ENCODE data around the gene CCDC61. TPM values are rescaled to one million over a fixed set of nuclear protein-coding genes. Genes with fewer than 3 reads are reported as not detected.

The CCDC61 gene
- total RNA-seq, 4 donors from 2014 or later, result 8.4 to 14.6 (median 9.5) TPM

DNA sequence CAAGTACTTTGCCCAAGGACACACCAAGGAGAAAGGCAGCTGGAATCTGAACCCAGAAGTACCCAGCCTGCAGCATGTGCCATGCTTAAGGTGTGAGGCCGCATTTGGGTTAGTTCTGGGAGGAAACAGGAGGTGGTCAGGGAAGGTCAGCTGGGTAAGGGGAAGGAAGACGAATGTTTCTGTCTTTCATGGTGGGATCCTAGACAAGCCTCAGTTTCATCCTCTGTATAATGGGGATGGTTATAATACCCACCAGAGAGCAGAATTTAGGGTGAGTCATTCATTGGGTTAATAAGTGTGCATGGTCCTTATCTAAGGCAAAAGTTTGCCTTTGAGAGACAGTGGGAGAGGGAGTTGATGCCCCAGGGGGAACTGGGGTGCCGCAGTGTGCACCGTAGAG, 3.6 kb downstream of the CCDC61 start:
- H3K4me1 ChIP-seq, result peaks cover 34% of the 10 kb centered on the region
- whole genome bisulfite sequencing, result 93% methylated on average over 4 of the region's 4 CpGs
- H3K9me3 ChIP-seq, result no peaks in the 10 kb centered on the region
- H3K36me3 ChIP-seq, result peaks cover 6% of the 10 kb centered on the region
- TF ChIP-seq POLR2A (IDR thresholded peaks at IDR 0.05), result no peak
- no peaks in the 10 kb centered on the region for H3K27me3 ChIP-seq
- DNase-seq (ENCODE audit: low spot score in 2 of 2), result no peak
- H3K27ac ChIP-seq, result no peak overlapping the region
- no peak overlapping the region for H3K4me3 ChIP-seq

DNA sequence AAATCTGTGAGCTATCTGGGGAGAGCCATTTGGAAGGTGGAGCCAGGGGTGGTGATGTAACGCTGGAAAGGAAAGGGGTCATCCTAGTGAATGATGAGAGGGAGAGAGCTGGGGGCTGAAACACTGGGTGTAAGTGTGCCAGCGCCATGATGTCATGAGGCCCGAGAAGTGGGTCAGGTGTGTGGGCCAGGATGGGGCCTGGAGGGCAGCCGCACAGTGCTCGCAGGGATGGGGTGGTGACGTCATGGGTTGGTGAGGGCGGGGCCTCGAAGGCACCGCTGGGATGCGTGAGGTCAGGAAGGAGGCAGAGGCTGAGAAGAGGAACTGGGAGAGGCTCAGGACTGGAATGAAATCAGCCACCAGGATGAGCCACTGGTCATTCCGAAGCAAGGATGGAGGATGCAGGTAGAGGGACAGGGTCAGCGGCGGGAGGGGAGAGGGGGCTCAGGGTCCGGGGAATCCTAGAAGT, 4.4 kb downstream of the CCDC61 start:
- Histone ChIP-seq H3K9me3 (no peaks in the 10 kb centered on the region), H3K36me3 (peaks cover 12% of the 10 kb centered on the region), H3K27ac (no peak overlapping the region), H3K27me3 (no peaks in the 10 kb centered on the region), H3K4me3 (no peak overlapping the region), H3K4me1 (peaks cover 29% of the 10 kb centered on the region)
- 15% methylated on average over 14 of the region's 14 CpGs for WGBS
- TF ChIP-seq POLR2A (IDR thresholded peaks at IDR 0.05) (no peak), EP300 (IDR thresholded peaks at IDR 0.05) (no peak), POLR2AphosphoS5 (IDR thresholded peaks at IDR 0.05) (no peak)
- TF ChIP-seq, protein P1, sequence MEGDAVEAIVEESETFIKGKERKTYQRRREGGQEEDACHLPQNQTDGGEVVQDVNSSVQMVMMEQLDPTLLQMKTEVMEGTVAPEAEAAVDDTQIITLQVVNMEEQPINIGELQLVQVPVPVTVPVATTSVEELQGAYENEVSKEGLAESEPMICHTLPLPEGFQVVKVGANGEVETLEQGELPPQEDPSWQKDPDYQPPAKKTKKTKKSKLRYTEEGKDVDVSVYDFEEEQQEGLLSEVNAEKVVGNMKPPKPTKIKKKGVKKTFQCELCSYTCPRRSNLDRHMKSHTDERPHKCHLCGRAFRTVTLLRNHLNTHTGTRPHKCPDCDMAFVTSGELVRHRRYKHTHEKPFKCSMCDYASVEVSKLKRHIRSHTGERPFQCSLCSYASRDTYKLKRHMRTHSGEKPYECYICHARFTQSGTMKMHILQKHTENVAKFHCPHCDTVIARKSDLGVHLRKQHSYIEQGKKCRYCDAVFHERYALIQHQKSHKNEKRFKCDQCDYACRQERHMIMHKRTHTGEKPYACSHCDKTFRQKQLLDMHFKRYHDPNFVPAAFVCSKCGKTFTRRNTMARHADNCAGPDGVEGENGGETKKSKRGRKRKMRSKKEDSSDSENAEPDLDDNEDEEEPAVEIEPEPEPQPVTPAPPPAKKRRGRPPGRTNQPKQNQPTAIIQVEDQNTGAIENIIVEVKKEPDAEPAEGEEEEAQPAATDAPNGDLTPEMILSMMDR (IDR thresholded peaks at IDR 0.05), result no peak
- DNase-seq (ENCODE audit: low spot score in 2 of 2), result no peak

DNA sequence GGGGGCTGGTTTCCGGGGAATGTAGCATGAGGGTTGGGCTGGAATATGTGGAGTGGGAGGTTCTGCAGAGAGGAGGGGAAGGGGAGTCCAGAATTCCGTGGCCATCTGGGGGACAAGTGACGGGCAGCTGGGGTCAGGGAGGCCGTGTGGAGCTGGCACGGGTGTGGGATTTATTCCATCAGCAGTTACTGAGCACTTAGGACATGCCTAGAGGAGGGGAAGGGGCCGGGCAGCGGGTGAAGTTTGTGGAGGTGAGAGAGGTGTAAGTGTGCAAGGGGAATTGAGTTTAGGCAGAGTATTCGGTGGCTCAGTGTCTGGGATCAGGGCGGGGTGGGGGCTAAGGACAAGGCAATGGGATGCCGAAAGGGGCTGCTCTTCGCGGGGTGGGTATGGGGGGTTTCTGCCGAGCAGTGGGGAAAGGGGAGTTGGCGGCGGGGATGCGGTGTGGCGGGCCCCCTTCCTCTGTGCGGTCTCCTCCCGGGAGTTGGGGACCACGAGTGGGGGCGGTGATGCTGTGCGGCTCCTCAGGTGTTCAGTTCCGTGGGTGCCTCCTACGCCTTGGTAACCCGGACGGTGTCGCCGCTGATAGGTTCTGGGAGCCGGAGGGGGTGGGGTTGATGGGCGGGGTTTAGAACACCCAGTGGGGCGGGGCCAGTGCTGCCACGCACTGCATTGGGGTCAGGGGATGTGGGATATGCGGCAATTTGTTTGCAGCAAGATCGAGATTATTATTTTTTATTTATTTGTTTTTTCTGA, 5.4 kb downstream of the CCDC61 start:
- H3K27me3 ChIP-seq, result no peaks in the 10 kb centered on the region
- WGBS, result 8% methylated on average over 33 of the region's 34 CpGs
- no peaks in the 10 kb centered on the region for H3K9me3 ChIP-seq
- H3K4me1 ChIP-seq, result peaks cover 26% of the 10 kb centered on the region
- H3K4me3 ChIP-seq, result peak overlapping the region; percentile 17
- no peak for DNase-seq (ENCODE audit: low spot score in 2 of 2)
- no peak overlapping the region for H3K27ac ChIP-seq
- peaks cover 15% of the 10 kb centered on the region for H3K36me3 ChIP-seq
- TF ChIP-seq POLR2AphosphoS5 (IDR thresholded peaks at IDR 0.05), result no peak
- no peak for TF ChIP-seq POLR2A (IDR thresholded peaks at IDR 0.05)
- TF ChIP-seq, protein P1 (IDR thresholded peaks at IDR 0.05), result no peak
- no peak for TF ChIP-seq EP300 (IDR thresholded peaks at IDR 0.05)

DNA sequence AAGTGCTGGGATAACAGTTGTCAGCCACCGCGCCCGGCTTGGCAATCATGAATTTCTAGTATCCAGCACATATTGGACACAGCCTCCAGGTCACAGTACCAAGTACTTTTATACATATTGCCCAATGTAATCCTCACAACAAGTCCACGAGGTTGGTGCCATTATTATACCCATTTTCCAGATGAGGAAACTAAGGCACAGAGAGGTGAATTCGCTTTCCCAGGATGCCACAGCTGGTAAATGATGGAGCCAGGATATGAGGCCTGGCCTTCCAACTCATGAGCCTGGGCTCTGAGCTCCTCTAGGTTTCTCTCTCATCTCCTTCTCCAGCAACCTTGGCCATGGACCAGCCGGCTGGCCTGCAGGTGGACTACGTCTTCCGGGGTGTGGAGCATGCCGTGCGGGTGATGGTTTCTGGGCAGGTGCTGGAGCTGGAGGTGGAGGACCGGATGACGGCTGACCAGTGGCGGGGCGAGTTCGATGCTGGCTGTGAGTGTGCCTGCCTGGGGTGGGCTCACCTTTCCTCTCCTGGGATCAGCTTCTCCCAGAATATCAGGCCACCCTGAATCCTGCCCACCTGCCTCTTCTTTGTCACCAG, 7.5 kb downstream of the CCDC61 start:
- H3K4me1 ChIP-seq, result peaks cover 17% of the 10 kb centered on the region
- DNase-seq (ENCODE audit: low spot score in 2 of 2), result no peak
- H3K4me3 ChIP-seq, result no peak overlapping the region
- WGBS, result 93% methylated on average over 13 of the region's 15 CpGs
- no peak overlapping the region for H3K27ac ChIP-seq
- TF ChIP-seq POLR2A (IDR thresholded peaks at IDR 0.05) (no peak), EP300 (IDR thresholded peaks at IDR 0.05) (no peak), POLR2AphosphoS5 (IDR thresholded peaks at IDR 0.05) (no peak)
- TF ChIP-seq, protein P1 (IDR thresholded peaks at IDR 0.05), result no peak
- H3K27me3 ChIP-seq, result no peaks in the 10 kb centered on the region
- no peaks in the 10 kb centered on the region for H3K9me3 ChIP-seq
- H3K36me3 ChIP-seq, result peaks cover 33% of the 10 kb centered on the region

DNA sequence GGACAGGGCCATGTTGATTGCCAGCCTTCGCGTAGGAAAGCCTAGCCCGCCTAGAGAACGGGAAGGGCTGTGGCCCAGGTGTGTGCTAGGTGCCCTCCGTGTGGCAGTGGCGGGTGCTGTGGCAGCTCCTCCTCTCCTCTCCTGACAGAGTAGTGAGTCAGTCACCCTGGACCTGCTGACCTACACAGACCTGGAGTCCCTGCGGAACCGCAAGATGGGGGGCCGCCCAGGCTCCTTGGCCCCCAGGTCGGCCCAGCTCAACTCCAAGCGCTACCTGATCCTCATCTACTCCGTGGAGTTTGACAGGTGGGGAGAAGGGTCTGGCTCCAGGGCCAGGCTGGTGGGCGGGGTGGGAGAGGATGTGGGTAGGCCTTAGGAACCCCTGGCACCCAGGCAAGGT, 11.1 kb downstream of the CCDC61 start:
- no peaks in the 10 kb centered on the region for H3K4me1 ChIP-seq
- H3K9me3 ChIP-seq, result no peaks in the 10 kb centered on the region
- H3K4me3 ChIP-seq, result no peak overlapping the region
- no peak for DNase-seq (ENCODE audit: low spot score in 2 of 2)
- peaks cover 37% of the 10 kb centered on the region for H3K36me3 ChIP-seq
- WGBS, result 96% methylated on average over 11 of the region's 13 CpGs
- TF ChIP-seq POLR2AphosphoS5 (IDR thresholded peaks at IDR 0.05) (no peak), EP300 (IDR thresholded peaks at IDR 0.05) (no peak), POLR2A (IDR thresholded peaks at IDR 0.05) (no peak)
- TF ChIP-seq, protein P1 (IDR thresholded peaks at IDR 0.05), result no peak
- H3K27ac ChIP-seq, result no peak overlapping the region
- no peaks in the 10 kb centered on the region for H3K27me3 ChIP-seq

Data from suprapubic skin (tissue), 4 donors.